ENCODE results near the gene FAM156A. TPM values are rescaled to one million over a fixed set of nuclear protein-coding genes. Genes with fewer than 3 reads are reported as not detected.

Gene FAM156A
- total and polyA plus RNA-seq, 2 of the 8 experiments (the other 6 are each of a cell fraction or from before 2014, with no cell fraction given), result 11.7 to 13.6 TPM

DNA sequence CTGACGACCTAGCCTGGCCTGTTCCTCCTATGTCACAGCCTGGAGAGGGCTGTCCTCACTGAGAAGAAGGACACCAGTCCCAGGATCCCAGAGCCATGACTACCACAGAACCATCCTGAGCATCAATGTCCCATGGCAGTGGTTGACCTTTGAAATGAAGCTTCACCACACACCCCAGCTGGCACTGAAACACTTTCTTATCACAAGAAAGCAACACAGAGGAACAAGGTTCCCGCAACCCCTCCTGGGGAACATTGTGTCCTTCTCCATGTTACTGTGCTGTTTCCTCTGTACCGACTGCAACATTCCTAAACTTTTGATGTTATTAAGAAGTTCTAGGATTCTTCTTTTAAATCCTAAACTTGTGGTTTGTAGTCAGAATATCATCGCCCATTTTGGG lies 21.2 kb upstream of the FAM156A start:
- Histone ChIP-seq H3K4ac (replicated peaks; ENCODE audit: insufficient read length, low read depth, low read length) (no peak overlapping the region), H3K27me3 (replicated peaks in 1 of 4; ENCODE audit: control insufficient read depth in 3 of 4, extremely low read depth in 1 of 4, insufficient read depth in 3 of 4, low read length in 3 of 4) (no peaks in the 10 kb centered on the region), H2AFZ (ENCODE audit: low read length) (no peak overlapping the region), H3K23me2 (ENCODE audit: low read depth, low read length) (no peaks in the 10 kb centered on the region), H4K8ac (ENCODE audit: extremely low read depth, insufficient read depth, low read length) (no peak overlapping the region), H2AK5ac (ENCODE audit: low read depth, low read length) (no peak overlapping the region), H3K36me3 (ENCODE audit: control insufficient read depth in 2 of 4, insufficient read depth in 4 of 4, low read length in 3 of 4) (no peaks in the 10 kb centered on the region), H2BK120ac (replicated peaks; ENCODE audit: low read depth, low read length) (no peak overlapping the region), H3K23ac (ENCODE audit: insufficient read length) (no peak overlapping the region), H3K9ac (replicated peaks in 1 of 4; ENCODE audit: extremely low read depth in 1 of 4, low read depth in 3 of 4, low read length in 3 of 4) (no peak overlapping the region), H2BK20ac (ENCODE audit: low read length) (no peak overlapping the region), H3K9me3 (ENCODE audit: insufficient read depth in 2 of 2, low read depth in 1 of 2, low read length in 1 of 2) (no peaks in the 10 kb centered on the region), H2BK15ac (ENCODE audit: low read length) (no peak overlapping the region), H3K79me1 (ENCODE audit: low read depth, low read length) (no peaks in the 10 kb centered on the region), H3K56ac (replicated peaks; ENCODE audit: insufficient read length, low read depth, low read length) (no peak overlapping the region), H2BK5ac (ENCODE audit: low read depth, low read length) (no peak overlapping the region), H4K20me1 (replicated peaks in 1 of 2; ENCODE audit: control insufficient read depth in 1 of 2, insufficient read depth in 2 of 2, low read length in 2 of 2) (no peaks in the 10 kb centered on the region), H3K4me3 (ENCODE audit: extremely low read depth in 1 of 4, insufficient read depth in 2 of 4, low read depth in 3 of 4, low read length in 4 of 4) (no peak overlapping the region), H3K4me2 (ENCODE audit: insufficient read depth in 1 of 2, low read depth in 2 of 2, low read length in 2 of 2) (no peak overlapping the region), H4K91ac (replicated peaks; ENCODE audit: insufficient read length, low read length) (no peak overlapping the region), H4K5ac (ENCODE audit: insufficient read length, low read depth, low read length) (no peak overlapping the region), H3K4me1 (replicated peaks in 1 of 4; ENCODE audit: control insufficient read depth in 3 of 4, insufficient read depth in 4 of 4, low read length in 3 of 4) (peaks cover 0 to 5% (median under 1%) of the 10 kb centered on the region in 4 experiments; a peak in 2 of 7 replicates), H3K27ac (ENCODE audit: low read depth, low read length) (no peak overlapping the region), H3K18ac (ENCODE audit: extremely low read depth, low read length) (no peak overlapping the region), H3K79me2 (ENCODE audit: control insufficient read depth in 1 of 2, insufficient read depth in 2 of 2, low read length in 2 of 2) (no peaks in the 10 kb centered on the region; a peak in 1 of 4 replicates), H3K14ac (ENCODE audit: insufficient read length) (no peak overlapping the region), H2BK12ac (ENCODE audit: low read depth, low read length) (no peak overlapping the region)
- no peak for FAIRE-seq
- no peak for DNase-seq (ENCODE audit: low read depth in 1 of 2, low spot score in 2 of 2)
- 90% methylated on average over 4 of the region's 4 CpGs; no CpG with 5 or more reads in 1 of the 2 experiments for WGBS, 2 experiments (ENCODE audit: extremely low coverage in 1 of 2, insufficient coverage in 1 of 2, insufficient read length in 1 of 2, insufficient replicate concordance in 2 of 2, low coverage in 1 of 2, low lambda C conversion rate in 2 of 2, missing lambda C conversion rate in 1 of 2)
- CTCF ChIA-PET (ENCODE audit: partially characterized antibody), result interaction anchor here (1.6 kb wide), 1 partner anchor 11 kb away, joined by 8 read pairs; no protein-coding TSS in a partner anchor
- POLR2A ChIA-PET (ENCODE audit: partially characterized antibody), result no interaction called here
- no peak for TF ChIP-seq ZNF274 (IDR thresholded peaks at IDR 0.05; ENCODE audit: borderline replicate concordance, extremely low read depth, low read length)
- no peak for TF ChIP-seq NANOG (IDR thresholded peaks at IDR 0.05; ENCODE audit: insufficient read depth, low read depth, low read length, poor library complexity, severe bottlenecking)
- TF ChIP-seq EZH2 (IDR thresholded peaks at IDR 0.05; ENCODE audit: low read depth, low read length, severe bottlenecking), result no peak
- TF ChIP-seq SAP30 (IDR thresholded peaks at IDR 0.05; ENCODE audit: insufficient read depth, insufficient replicate concordance, low read length), result no peak
- TF ChIP-seq CHD2 (IDR thresholded peaks at IDR 0.05; ENCODE audit: low read length), result no peak
- TF ChIP-seq NRF1 (IDR thresholded peaks at IDR 0.05; ENCODE audit: low read depth, low read length), result no peak
- no peak for TF ChIP-seq PHF8 (conservative IDR thresholded peaks at IDR 0.05; ENCODE audit: low read depth, low read length)
- TF ChIP-seq SIN3A (conservative IDR thresholded peaks at IDR 0.05 in 1 of 2, IDR thresholded peaks at IDR 0.05 in 1 of 2; ENCODE audit: low read depth in 1 of 2, low read length in 2 of 2), result no peak
- TF ChIP-seq POLR2A (IDR thresholded peaks at IDR 0.05; ENCODE audit: control extremely low read depth in 1 of 2, low read depth in 2 of 2, low read length in 2 of 2), result no peak
- no peak for TF ChIP-seq RAD21 (IDR thresholded peaks at IDR 0.05 in 1 of 2, conservative IDR thresholded peaks at IDR 0.05 in 1 of 2; ENCODE audit: low read depth in 2 of 2, low read length in 2 of 2)
- TF ChIP-seq SP2 (IDR thresholded peaks at IDR 0.05; ENCODE audit: low read length), result no peak
- TF ChIP-seq EGR1 (IDR thresholded peaks at IDR 0.05; ENCODE audit: borderline replicate concordance, low read depth, low read length), result no peak
